Measurements from ENCODE around the gene DRD4. TPM values are rescaled to one million over a fixed set of nuclear protein-coding genes. Genes with fewer than 3 reads are reported as not detected.

Gene DRD4
- total RNA-seq, 2 experiments from 2014 or later = 0.51 to 0.72 TPM

- Mint-ChIP-seq H3K27me3 (no peaks in the 10 kb centered on the region), H3K4me1 (peaks cover 5% of the 10 kb centered on the region), H3K27ac (no peak overlapping the region), H3K4me3 (no peak overlapping the region), H3K9me3 (no peaks in the 10 kb centered on the region), H3K36me3 (no peaks in the 10 kb centered on the region)
- POLR2A ChIA-PET = no interaction called here
- ATAC-seq (ENCODE audit: low read depth) = no peak
- DNase-seq = peak; percentile 31
These were observed 15.9 kb upstream of the DRD4 start for GRCh38 chr11:620935-621814.

- ATAC-seq (ENCODE audit: low read depth) (no peak), DNase-seq (no peak)
- peak overlapping the region; percentile 42 for H3K27ac Mint-ChIP-seq
- no peaks in the 10 kb centered on the region for H3K36me3 Mint-ChIP-seq
- no peak overlapping the region for H3K4me3 Mint-ChIP-seq
- no peaks in the 10 kb centered on the region for H3K4me1 Mint-ChIP-seq
- POLR2A ChIA-PET = no interaction called here
- H3K27me3 Mint-ChIP-seq = no peaks in the 10 kb centered on the region
- H3K9me3 Mint-ChIP-seq = no peaks in the 10 kb centered on the region
These were observed 15.2 kb upstream of the DRD4 start for GRCh38 chr11:621838-622237.

- ATAC-seq (ENCODE audit: low read depth) = no peak
- peaks cover 3% of the 10 kb centered on the region for H3K4me1 Mint-ChIP-seq
- no peaks in the 10 kb centered on the region for H3K9me3 Mint-ChIP-seq
- H3K4me3 Mint-ChIP-seq = no peak overlapping the region
- H3K27ac Mint-ChIP-seq = no peak overlapping the region
- H3K36me3 Mint-ChIP-seq = peaks cover 2% of the 10 kb centered on the region
- POLR2A ChIA-PET = interaction anchor here (1.1 kb wide), 1 partner anchor 9 kb away, joined by 3 read pairs; no protein-coding TSS in a partner anchor
- H3K27me3 Mint-ChIP-seq = peaks cover 10% of the 10 kb centered on the region
- DNase-seq = no peak
These were observed 13.7 kb upstream of the DRD4 start for GRCh38 chr11:623349-623869.

- Mint-ChIP-seq H3K27ac (no peak overlapping the region), H3K27me3 (peaks cover 12% of the 10 kb centered on the region), H3K4me1 (peaks cover 9% of the 10 kb centered on the region), H3K4me3 (no peak overlapping the region), H3K36me3 (peaks cover 2% of the 10 kb centered on the region), H3K9me3 (no peaks in the 10 kb centered on the region)
- DNase-seq (peak; percentile 29), ATAC-seq (ENCODE audit: low read depth) (no peak)
- POLR2A ChIA-PET = interaction anchor here (1.1 kb wide), 1 partner anchor 10 kb away, joined by 3 read pairs; no protein-coding TSS in a partner anchor
These were observed 12.9 kb upstream of the DRD4 start for GRCh38 chr11:623999-624704.

GRCh38 chr11:624705-625635 lies 12.1 kb upstream of the DRD4 start, which contains the start of gene CDHR5:
CDHR5 (minus strand) TSS chr11:624955; CDS start chr11:624902, 53 bp downstream.
- H3K4me1 Mint-ChIP-seq = peaks cover 15% of the 10 kb centered on the region
- POLR2A ChIA-PET = interaction anchor here (1.0 kb wide), 1 partner anchor 9 kb away, joined by 4 read pairs; the partner anchor contains the start of gene IRF7
- H3K9me3 Mint-ChIP-seq = no peaks in the 10 kb centered on the region
- peaks cover 2% of the 10 kb centered on the region for H3K36me3 Mint-ChIP-seq
- no peak within 1 kb of the TSS for H3K4me3 Mint-ChIP-seq
- DNase-seq = peak; percentile 36
- no peak for ATAC-seq (ENCODE audit: low read depth)
- H3K27ac Mint-ChIP-seq = no peak within 1 kb of the TSS
- peaks cover 12% of the 10 kb centered on the region for H3K27me3 Mint-ChIP-seq

GRCh38 chr11:625636-626268 lies 11.3 kb upstream of the DRD4 start:
- Mint-ChIP-seq H3K9me3 (no peaks in the 10 kb centered on the region), H3K4me3 (no peak overlapping the region), H3K4me1 (peaks cover 15% of the 10 kb centered on the region), H3K27ac (no peak overlapping the region), H3K27me3 (peaks cover 12% of the 10 kb centered on the region), H3K36me3 (peaks cover 2% of the 10 kb centered on the region)
- no peak for ATAC-seq (ENCODE audit: low read depth)
- POLR2A ChIA-PET = interaction anchor here (1.0 kb wide), 1 partner anchor 10 kb away, joined by 4 read pairs; the partner anchor contains the start of gene IRF7
- peak; percentile 31 for DNase-seq

- Mint-ChIP-seq H3K4me3 (peak within 1 kb of the TSS; percentile 35), H3K27ac (no peak within 1 kb of the TSS), H3K9me3 (no peaks in the 10 kb centered on the region), H3K4me1 (peaks cover 15% of the 10 kb centered on the region), H3K27me3 (peaks cover 12% of the 10 kb centered on the region), H3K36me3 (peaks cover 2% of the 10 kb centered on the region)
- POLR2A ChIA-PET = interaction anchor here (0.8 to 1.0 kb wide), 2 partner anchors 11 to 100 kb away, joined by 3 to 4 read pairs; partner anchors contain the start of gene IRF7
- DNase-seq (peak; percentile 38), ATAC-seq (ENCODE audit: low read depth) (no peak)
These were observed 10.4 kb upstream of the DRD4 start, which contains the start of gene SCT for GRCh38 chr11:626475-627307. SCT (minus strand) TSS chr11:627181; CDS start chr11:627143, 38 bp downstream.

GRCh38 chr11:627308-627576 lies 9.8 kb upstream of the DRD4 start:
- no peak overlapping the region for H3K4me3 Mint-ChIP-seq
- peaks cover 12% of the 10 kb centered on the region for H3K27me3 Mint-ChIP-seq
- DNase-seq = no peak
- no peaks in the 10 kb centered on the region for H3K9me3 Mint-ChIP-seq
- POLR2A ChIA-PET = interaction anchor here (0.8 kb wide), 1 partner anchor 99 kb away, joined by 3 read pairs; no protein-coding TSS in a partner anchor
- H3K4me1 Mint-ChIP-seq = peaks cover 15% of the 10 kb centered on the region
- ATAC-seq (ENCODE audit: low read depth) = no peak
- H3K27ac Mint-ChIP-seq = no peak overlapping the region
- peaks cover 2% of the 10 kb centered on the region for H3K36me3 Mint-ChIP-seq

- peaks cover 15% of the 10 kb centered on the region for H3K4me1 Mint-ChIP-seq
- no peak overlapping the region for H3K27ac Mint-ChIP-seq
- peak overlapping the region; percentile 57 for H3K4me3 Mint-ChIP-seq
- H3K27me3 Mint-ChIP-seq = peaks cover 12% of the 10 kb centered on the region
- POLR2A ChIA-PET = no interaction called here
- DNase-seq (peak; percentile 35), ATAC-seq (ENCODE audit: low read depth) (no peak)
- H3K36me3 Mint-ChIP-seq = peaks cover 2% of the 10 kb centered on the region
- H3K9me3 Mint-ChIP-seq = no peaks in the 10 kb centered on the region
These were observed 9.0 kb upstream of the DRD4 start for GRCh38 chr11:628056-628455.

- peak overlapping the region; percentile 57 for H3K4me3 Mint-ChIP-seq
- POLR2A ChIA-PET = interaction anchor here (0.7 kb wide), 2 partner anchors 12 to 62 kb away, joined by 3 to 4 read pairs; no protein-coding TSS in a partner anchor
- peak; percentile 43 for ATAC-seq (ENCODE audit: low read depth)
- peaks cover 2% of the 10 kb centered on the region for H3K36me3 Mint-ChIP-seq
- DNase-seq = peak; percentile 37
- H3K9me3 Mint-ChIP-seq = no peaks in the 10 kb centered on the region
- H3K27me3 Mint-ChIP-seq = peaks cover 12% of the 10 kb centered on the region
- peak overlapping the region; percentile 57 for H3K27ac Mint-ChIP-seq
- H3K4me1 Mint-ChIP-seq = peaks cover 15% of the 10 kb centered on the region
These were observed 7.9 kb upstream of the DRD4 start for GRCh38 chr11:629237-629583.

GRCh38 chr11:630871-631270 lies 6.2 kb upstream of the DRD4 start:
- POLR2A ChIA-PET = no interaction called here
- Mint-ChIP-seq H3K9me3 (no peaks in the 10 kb centered on the region), H3K4me1 (peaks cover 15% of the 10 kb centered on the region), H3K27me3 (peaks cover 14% of the 10 kb centered on the region), H3K4me3 (no peak overlapping the region), H3K27ac (no peak overlapping the region), H3K36me3 (peaks cover 2% of the 10 kb centered on the region)
- DNase-seq (no peak), ATAC-seq (ENCODE audit: low read depth) (no peak)

All from activated naive CD8-positive, alpha-beta T cell treated with anti-CD3 and anti-CD28 coated beads, Interleukin-2, amount 10 ng/mL, durations not matched to agents 7 days and 5 days (primary cell).